T1000 (cell line): ENCODE data around the gene TLL2.
A peak's percentile ranks its signal among the peaks of the same experiment; 100 is the strongest.
"Not testable (repeated sequence)": the region's sequence is repeated elsewhere in the genome, so short reads cannot be mapped to it uniquely, and the experiment has no call there.

Source experiments
- DNase-seq: peaks from one replicate; lab custom pipeline; 2025; ENCODE audit warnings: mixed read lengths; lab: John Stamatoyannopoulos, UW

The TLL2 gene

GRCh38 chr10:96513698-96514561, at the start of gene TLL2:
TLL2 (minus strand) TSS chr10:96513926; CDS start chr10:96513685, 241 bp downstream.
- DNase-seq = peak; percentile 95

- no peak for DNase-seq
These were observed 47.5 kb upstream of the TLL2 start for GRCh38 chr10:96560966-96561887.

GRCh38 chr10:96560489-96560888, 46.8 kb upstream of the TLL2 start:
- DNase-seq = no peak

GRCh38 chr10:96556003-96556402, 42.3 kb upstream of the TLL2 start:
- DNase-seq = no peak

DNA sequence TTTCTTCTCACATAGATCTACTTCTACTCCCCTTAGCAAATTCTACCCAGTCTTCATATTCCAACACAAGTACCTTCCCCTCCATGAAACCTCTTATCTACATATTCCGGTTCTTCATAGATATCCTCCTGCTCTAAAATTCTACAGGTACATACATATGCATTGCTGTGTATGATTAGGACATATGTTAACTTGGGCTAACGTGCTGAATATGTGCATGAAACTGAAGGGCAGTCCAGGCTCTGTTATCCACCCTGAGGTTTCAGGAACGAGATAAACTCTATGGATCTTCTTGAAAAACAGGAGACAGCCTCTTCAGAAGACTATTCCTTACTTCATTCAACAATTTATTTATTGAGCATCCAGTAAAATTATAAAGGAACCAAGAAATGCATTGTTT, 41.6 kb upstream of the TLL2 start:
- DNase-seq = no peak

DNA sequence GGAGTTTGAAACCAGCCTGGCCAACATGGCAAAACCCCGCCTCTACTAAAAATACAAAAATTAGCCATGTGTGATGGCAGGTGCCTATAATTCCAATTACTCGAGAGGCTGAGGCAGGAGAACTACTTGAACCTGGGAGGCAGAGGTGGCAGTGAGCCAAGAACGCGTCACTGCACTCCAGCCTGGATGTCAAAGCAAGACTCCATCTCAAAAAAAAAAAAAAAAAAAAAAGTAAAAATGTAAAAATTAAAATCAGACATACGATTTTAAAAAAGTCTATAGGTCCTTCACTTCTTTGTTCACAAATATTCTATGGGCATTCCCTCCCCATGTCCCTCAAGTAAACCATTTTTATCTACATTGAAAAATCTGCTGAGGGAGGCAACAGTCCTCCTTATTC, 34.9 kb upstream of the TLL2 start:
- DNase-seq = no peak

DNA sequence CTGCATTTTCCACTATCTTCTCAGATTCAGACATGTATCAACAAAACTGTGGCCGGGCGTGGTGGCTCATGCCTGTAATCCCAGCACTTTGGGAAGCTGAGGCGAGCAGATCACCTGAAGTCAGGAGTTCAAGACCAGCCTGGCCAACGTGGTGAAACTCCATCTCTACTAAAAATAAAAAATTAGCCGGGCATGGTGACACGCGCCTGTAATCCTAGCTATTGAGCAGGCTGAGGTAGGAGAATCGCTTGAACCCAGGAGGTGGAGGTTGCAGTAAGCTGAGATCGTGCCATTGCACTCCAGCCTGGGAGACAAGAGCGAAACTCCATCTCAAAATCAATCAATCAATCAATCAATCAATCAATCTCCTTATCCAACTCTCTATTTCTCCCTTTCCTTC, 31.8 kb upstream of the TLL2 start:
- not testable (repeated sequence) for DNase-seq

- DNase-seq = no peak
These were observed 28.2 kb upstream of the TLL2 start for GRCh38 chr10:96541921-96542320.

DNA sequence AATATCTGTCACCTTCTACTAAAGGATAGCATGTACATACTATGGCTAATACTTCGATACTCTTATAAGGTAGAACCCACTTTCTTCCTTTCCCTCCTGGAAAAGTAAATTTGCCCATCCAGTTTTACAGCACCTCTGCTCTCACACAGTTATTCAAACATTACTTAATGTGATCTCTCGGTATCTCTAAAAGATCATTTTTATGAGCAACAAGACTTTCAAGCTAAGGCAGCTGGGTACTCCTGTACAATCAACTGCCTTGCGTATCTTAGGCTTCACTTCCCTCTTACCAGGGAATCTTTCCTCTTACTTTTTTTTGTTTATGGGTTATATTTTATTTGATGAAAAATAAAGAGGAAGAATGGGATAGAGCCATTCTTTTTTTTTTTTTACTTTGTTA, 26.5 kb upstream of the TLL2 start:
- DNase-seq = no peak

DNA sequence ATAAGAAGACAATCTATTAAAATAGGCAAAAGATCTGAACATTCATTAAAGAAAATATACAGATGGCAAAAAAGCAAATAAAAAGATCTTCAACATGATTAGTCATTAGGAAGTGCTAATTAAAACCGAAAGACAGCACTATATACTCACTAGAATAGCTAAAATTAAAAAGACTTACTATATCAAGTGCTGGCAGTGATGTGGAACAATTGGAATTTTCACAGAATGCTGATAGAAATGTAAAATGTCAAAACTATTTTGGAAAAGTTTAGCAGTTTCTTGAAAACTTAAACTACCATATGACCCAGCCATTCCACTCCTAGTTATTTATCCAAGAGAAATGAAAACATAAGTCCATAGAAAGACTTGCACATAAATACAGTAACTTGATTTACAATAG, 25.0 kb upstream of the TLL2 start:
- DNase-seq = no peak

DNA sequence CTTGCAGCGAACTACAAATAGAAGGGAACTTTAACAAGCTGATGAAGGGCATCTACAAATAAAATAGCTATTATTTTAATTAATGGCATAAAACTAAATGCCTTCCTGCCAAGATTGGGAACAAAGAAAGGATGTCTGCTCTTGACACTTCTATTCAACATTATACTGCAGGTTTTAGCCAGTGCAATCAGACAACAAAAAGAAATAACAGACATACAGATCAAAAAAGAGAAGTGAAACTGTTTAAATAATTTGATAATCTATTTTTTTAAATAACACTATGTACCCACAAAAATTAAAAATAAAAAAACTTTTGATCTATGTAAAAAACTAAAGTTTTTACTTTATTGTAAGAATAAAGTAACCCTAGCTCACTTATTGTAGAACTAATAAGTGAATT, 22.4 kb upstream of the TLL2 start:
- DNase-seq = no peak

GRCh38 chr10:96532523-96532922, 18.8 kb upstream of the TLL2 start:
- no peak for DNase-seq

GRCh38 chr10:96529634-96530279, 16.0 kb upstream of the TLL2 start:
- DNase-seq = no peak

GRCh38 chr10:96524741-96525140, 11.0 kb upstream of the TLL2 start:
- no peak for DNase-seq

- no peak for DNase-seq
These were observed 3.6 kb upstream of the TLL2 start for GRCh38 chr10:96517284-96517683.

- DNase-seq = no peak
These were observed 2.6 kb upstream of the TLL2 start for GRCh38 chr10:96516337-96516736.

- no peak for DNase-seq
These were observed 425 bp downstream of the TLL2 start for GRCh38 chr10:96513305-96513697.

GRCh38 chr10:96512524-96513304, 1.0 kb downstream of the TLL2 start:
- no peak for DNase-seq

DNA sequence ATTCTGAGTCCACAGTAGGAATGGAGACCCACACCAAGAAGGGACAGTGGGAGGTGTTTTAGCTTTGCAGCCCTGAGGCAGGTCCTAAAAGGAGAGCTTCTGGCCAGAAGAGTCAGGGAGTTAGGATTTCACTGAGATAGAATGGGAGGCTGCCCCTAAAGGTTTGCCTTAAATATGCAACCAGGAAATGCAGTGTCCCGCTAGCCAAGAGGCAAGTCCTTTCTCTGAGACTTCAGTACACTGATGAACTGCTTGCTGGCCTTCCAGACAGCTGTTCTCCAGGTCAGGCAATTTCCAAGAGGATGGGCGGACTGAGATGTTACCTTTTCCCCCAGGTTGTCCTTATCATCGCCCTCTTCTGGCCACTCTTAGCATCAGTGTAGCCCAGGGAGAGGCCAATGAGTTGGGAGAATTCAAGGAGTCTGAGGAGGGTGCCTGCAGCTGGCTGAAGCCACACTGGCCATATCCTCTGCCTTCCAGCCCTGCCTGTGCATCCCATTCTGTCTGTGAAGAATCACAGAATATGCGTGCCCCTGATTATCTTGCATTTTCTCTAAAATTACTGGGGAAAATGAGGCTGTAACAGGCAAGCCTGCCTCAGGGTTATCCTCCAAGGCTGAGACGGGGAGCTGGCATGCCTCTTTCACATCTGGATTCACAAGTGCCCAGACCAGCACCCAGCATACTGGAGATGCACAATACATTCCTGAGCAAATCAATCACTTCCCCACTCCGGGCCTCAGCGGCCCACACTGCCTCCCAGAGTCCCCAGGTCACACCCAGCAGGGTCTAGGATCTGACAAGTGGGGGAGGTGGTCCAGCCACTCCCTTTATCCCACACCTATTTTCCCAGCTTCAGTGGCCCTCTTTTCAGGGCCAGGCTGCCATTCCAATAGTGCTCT, 2.4 kb downstream of the TLL2 start:
- no peak for DNase-seq

DNA sequence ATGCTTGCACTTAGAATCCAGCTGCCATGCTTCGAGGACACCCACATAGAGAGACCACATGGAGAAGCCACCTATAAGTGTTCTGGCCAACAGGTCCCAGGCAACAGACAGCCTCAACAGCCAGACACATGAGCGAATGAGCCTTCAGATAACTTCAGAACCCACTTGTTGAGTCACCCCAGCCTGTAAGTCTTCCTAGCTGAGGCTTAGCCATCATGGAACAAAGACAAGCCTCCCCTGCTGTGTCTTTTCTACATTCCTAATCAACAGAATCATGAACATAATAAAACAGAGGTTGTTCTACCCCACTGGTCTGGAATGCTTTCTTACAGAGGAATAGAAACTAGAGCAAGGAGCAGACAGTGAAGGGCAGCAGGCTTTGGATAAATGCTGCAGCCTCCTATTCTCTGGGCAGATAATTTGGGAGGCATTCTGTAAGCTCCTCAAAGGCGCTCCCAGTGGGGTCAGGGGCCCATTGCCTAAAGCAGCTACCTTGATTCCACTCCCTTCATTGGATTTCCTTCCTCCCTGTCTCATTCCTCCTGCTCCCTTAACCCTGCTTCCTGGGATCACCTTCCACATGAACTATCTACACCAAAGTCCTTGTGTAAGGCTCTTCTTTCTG, 4.6 kb downstream of the TLL2 start:
- peak; percentile 57 for DNase-seq
